ENCODE measurements around the gene GGT7.
"Not testable (repeated sequence)": the region's sequence is repeated elsewhere in the genome, so short reads cannot be mapped to it uniquely, and the experiment has no call there.

The GGT7 gene

GRCh38 chr20:34872622-34873224 lies at the start of gene GGT7:
Gene GGT7, minus strand, starts transcription at chr20:34872856. Its CDS starts 41 bp downstream, at chr20:34872815.
- in situ Hi-C loops (cut with HindIII; ENCODE audit: low pct_ligation_motif_present, low pct_unique_long_range_greater_than_20kb, low sequenced_read_pairs): no loop called here
- DNase-seq: peak; percentile 73

GRCh38 chr20:34921436-34921835 lies 48.8 kb upstream of the GGT7 start:
- in situ Hi-C loops (cut with HindIII; ENCODE audit: low pct_ligation_motif_present, low pct_unique_long_range_greater_than_20kb, low sequenced_read_pairs): no loop called here

GRCh38 chr20:34920055-34920454 lies 47.4 kb upstream of the GGT7 start:
- in situ Hi-C loops (cut with HindIII; ENCODE audit: low pct_ligation_motif_present, low pct_unique_long_range_greater_than_20kb, low sequenced_read_pairs): no loop called here
- no peak for DNase-seq

More at GRCh38 chr20:34921436-34921835, 48.8 kb upstream of the GGT7 start:
- no peak for DNase-seq

- in situ Hi-C loops (cut with HindIII; ENCODE audit: low pct_ligation_motif_present, low pct_unique_long_range_greater_than_20kb, low sequenced_read_pairs): no loop called here
- DNase-seq: no peak
Observed at GRCh38 chr20:34916774-34917354, 44.2 kb upstream of the GGT7 start.

- DNase-seq: no peak
- in situ Hi-C loops (cut with HindIII; ENCODE audit: low pct_ligation_motif_present, low pct_unique_long_range_greater_than_20kb, low sequenced_read_pairs): no loop called here
Observed at GRCh38 chr20:34915749-34916455, 43.2 kb upstream of the GGT7 start.

GRCh38 chr20:34915131-34915530 lies 42.5 kb upstream of the GGT7 start:
- no peak for DNase-seq
- in situ Hi-C loops (cut with HindIII; ENCODE audit: low pct_ligation_motif_present, low pct_unique_long_range_greater_than_20kb, low sequenced_read_pairs): no loop called here

GRCh38 chr20:34907616-34908469 lies 35.2 kb upstream of the GGT7 start:
- in situ Hi-C loops (cut with HindIII; ENCODE audit: low pct_ligation_motif_present, low pct_unique_long_range_greater_than_20kb, low sequenced_read_pairs): no loop called here
- DNase-seq: peak; percentile 79

GRCh38 chr20:34904202-34904621 lies 31.6 kb upstream of the GGT7 start:
- DNase-seq: no peak
- in situ Hi-C loops (cut with HindIII; ENCODE audit: low pct_ligation_motif_present, low pct_unique_long_range_greater_than_20kb, low sequenced_read_pairs): no loop called here

GRCh38 chr20:34898731-34899130 lies 26.1 kb upstream of the GGT7 start:
- DNase-seq; in situ Hi-C loops (cut with HindIII; ENCODE audit: low pct_ligation_motif_present, low pct_unique_long_range_greater_than_20kb, low sequenced_read_pairs): not testable (repeated sequence)

GRCh38 chr20:34898129-34898528 lies 25.5 kb upstream of the GGT7 start:
- in situ Hi-C loops (cut with HindIII; ENCODE audit: low pct_ligation_motif_present, low pct_unique_long_range_greater_than_20kb, low sequenced_read_pairs): not testable (repeated sequence)

GRCh38 chr20:34896086-34896621 lies 23.5 kb upstream of the GGT7 start:
- no peak for DNase-seq
- in situ Hi-C loops (cut with HindIII; ENCODE audit: low pct_ligation_motif_present, low pct_unique_long_range_greater_than_20kb, low sequenced_read_pairs): no loop called here

More at GRCh38 chr20:34898129-34898528, 25.5 kb upstream of the GGT7 start:
- DNase-seq: not testable (repeated sequence)

- no peak for DNase-seq
- in situ Hi-C loops (cut with HindIII; ENCODE audit: low pct_ligation_motif_present, low pct_unique_long_range_greater_than_20kb, low sequenced_read_pairs): no loop called here
Observed at GRCh38 chr20:34895465-34895864, 22.8 kb upstream of the GGT7 start.

GRCh38 chr20:34894723-34895122 lies 22.1 kb upstream of the GGT7 start:
- DNase-seq: no peak
- in situ Hi-C loops (cut with HindIII; ENCODE audit: low pct_ligation_motif_present, low pct_unique_long_range_greater_than_20kb, low sequenced_read_pairs): no loop called here

GRCh38 chr20:34892671-34893070 lies 20.0 kb upstream of the GGT7 start:
- in situ Hi-C loops (cut with HindIII; ENCODE audit: low pct_ligation_motif_present, low pct_unique_long_range_greater_than_20kb, low sequenced_read_pairs): no loop called here
- no peak for DNase-seq

GRCh38 chr20:34891166-34892062 lies 18.8 kb upstream of the GGT7 start:
- no peak for DNase-seq
- in situ Hi-C loops (cut with HindIII; ENCODE audit: low pct_ligation_motif_present, low pct_unique_long_range_greater_than_20kb, low sequenced_read_pairs): no loop called here

GRCh38 chr20:34888468-34888867 lies 15.8 kb upstream of the GGT7 start:
- in situ Hi-C loops (cut with HindIII; ENCODE audit: low pct_ligation_motif_present, low pct_unique_long_range_greater_than_20kb, low sequenced_read_pairs): no loop called here
- no peak for DNase-seq

- in situ Hi-C loops (cut with HindIII; ENCODE audit: low pct_ligation_motif_present, low pct_unique_long_range_greater_than_20kb, low sequenced_read_pairs): no loop called here
- DNase-seq: no peak
Observed at GRCh38 chr20:34887023-34887422, 14.4 kb upstream of the GGT7 start.

GRCh38 chr20:34886122-34886521 lies 13.5 kb upstream of the GGT7 start:
- in situ Hi-C loops (cut with HindIII; ENCODE audit: low pct_ligation_motif_present, low pct_unique_long_range_greater_than_20kb, low sequenced_read_pairs): no loop called here
- no peak for DNase-seq

Data from ACHN (cell line).